ENCODE measurements around the gene ZBTB40.

Gene ZBTB40

DNA sequence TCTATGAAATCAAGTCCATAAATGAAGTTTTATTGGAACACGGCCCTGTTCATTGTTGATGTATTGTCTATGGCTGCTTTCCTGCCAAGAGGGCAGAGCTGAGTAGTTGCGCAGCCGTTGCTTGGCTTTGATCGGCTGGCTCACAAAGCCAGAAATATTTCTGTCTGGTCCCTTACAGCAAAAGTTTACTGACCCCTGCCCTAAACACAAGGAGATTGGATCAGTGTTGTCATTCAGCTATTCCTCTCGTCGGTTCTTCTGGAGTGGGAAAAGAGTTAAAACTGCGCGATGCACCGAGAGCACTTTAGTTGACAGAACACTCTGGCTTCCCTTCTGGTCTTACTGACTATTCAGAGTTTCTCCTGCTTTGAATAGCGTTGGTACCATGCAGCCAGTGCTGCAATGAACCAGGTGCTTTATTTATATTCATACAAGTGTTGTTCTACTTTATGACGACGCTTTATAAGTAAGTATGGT lies 868 bp downstream of the ZBTB40 start:
- DNase-seq (ENCODE audit: low spot score), result peak; percentile 13
- peak overlapping the region; percentile 87 for H3K27ac ChIP-seq
- no peak for TF ChIP-seq CTCF (conservative IDR thresholded peaks at IDR 0.05; ENCODE audit: low read depth)
- ChIA-PET CTCF (no interaction called here), POLR2A (ENCODE audit: low non-redundant PET) (no interaction called here)

DNA sequence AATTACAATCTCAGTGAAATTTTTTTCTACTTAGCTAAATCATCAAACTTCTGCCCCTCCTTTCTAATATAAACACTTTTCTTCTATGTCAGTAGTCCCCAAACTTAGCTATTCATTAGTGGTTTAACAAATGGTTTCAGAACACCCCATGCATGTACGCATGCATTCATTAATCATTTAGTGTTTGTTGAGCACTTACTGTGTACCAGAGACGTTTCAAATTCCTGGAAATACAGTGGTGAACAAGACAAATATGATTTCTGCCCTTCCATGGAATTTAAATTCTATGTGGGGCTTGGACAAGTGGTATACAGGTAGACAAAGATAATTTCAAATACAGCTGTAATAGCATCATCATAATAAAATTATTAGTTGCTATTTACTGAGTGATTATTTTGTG lies 1.5 kb downstream of the ZBTB40 start:
- DNase-seq (ENCODE audit: low spot score), result no peak
- ChIA-PET CTCF (no interaction called here), POLR2A (ENCODE audit: low non-redundant PET) (no interaction called here)
- no peak overlapping the region for H3K27ac ChIP-seq
- TF ChIP-seq CTCF (conservative IDR thresholded peaks at IDR 0.05; ENCODE audit: low read depth), result no peak

DNA sequence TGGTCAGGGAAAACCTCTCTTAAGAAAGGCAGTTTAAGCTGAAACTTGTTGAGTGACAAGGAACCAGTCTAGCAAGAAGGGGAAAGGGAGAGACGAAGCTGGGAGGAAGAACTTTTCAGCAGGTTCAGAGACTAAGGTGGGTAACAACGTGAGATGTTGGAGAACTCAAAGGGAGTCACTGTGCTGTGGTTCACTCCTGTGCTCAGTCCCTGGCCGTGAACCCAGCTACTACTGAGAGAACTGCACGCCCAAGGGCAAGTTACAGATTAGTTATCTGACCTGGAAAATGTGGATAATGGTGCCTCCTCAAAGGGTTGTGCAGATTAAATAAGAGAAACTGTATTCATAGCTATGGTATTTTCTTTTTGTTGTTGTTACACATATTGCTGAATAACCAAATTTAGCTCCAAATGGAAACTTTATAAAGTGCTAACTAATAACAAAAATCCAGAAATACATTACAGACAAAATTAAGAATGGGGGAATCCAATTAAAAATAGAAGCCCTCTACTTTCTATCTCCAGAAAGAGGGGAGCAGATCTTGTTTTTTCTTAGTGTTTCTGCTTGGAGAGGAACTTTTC lies 2.9 kb downstream of the ZBTB40 start:
- ChIA-PET POLR2A (ENCODE audit: low non-redundant PET) (no interaction called here), CTCF (no interaction called here)
- H3K27ac ChIP-seq, result no peak overlapping the region
- no peak for DNase-seq (ENCODE audit: low spot score)
- no peak for TF ChIP-seq CTCF (conservative IDR thresholded peaks at IDR 0.05; ENCODE audit: low read depth)

- no peak for TF ChIP-seq CTCF (conservative IDR thresholded peaks at IDR 0.05; ENCODE audit: low read depth)
- POLR2A ChIA-PET (ENCODE audit: low non-redundant PET), result interaction anchor here (0.5 kb wide), 1 partner anchor 34 kb away, joined by 4 read pairs; no protein-coding TSS in a partner anchor
- no peak for DNase-seq (ENCODE audit: low spot score)
- CTCF ChIA-PET, result no interaction called here
- H3K27ac ChIP-seq, result no peak overlapping the region
These were observed 5.7 kb downstream of the ZBTB40 start for GRCh38 chr1:22457345-22457744.

GRCh38 chr1:22457836-22458235 lies 6.2 kb downstream of the ZBTB40 start:
- no peak for DNase-seq (ENCODE audit: low spot score)
- H3K27ac ChIP-seq, result no peak overlapping the region
- CTCF ChIA-PET, result no interaction called here
- POLR2A ChIA-PET (ENCODE audit: low non-redundant PET), result no interaction called here
- no peak for TF ChIP-seq CTCF (conservative IDR thresholded peaks at IDR 0.05; ENCODE audit: low read depth)

GRCh38 chr1:22461100-22461499 lies 9.4 kb downstream of the ZBTB40 start:
- CTCF ChIA-PET, result no interaction called here
- H3K27ac ChIP-seq, result no peak overlapping the region
- POLR2A ChIA-PET (ENCODE audit: low non-redundant PET), result no interaction called here
- no peak for TF ChIP-seq CTCF (conservative IDR thresholded peaks at IDR 0.05; ENCODE audit: low read depth)
- no peak for DNase-seq (ENCODE audit: low spot score)
